CD1c-positive myeloid dendritic cell (primary cell): Measurements from ENCODE around the gene CCL23.
A peak's percentile ranks its signal among the peaks of the same experiment; 100 is the strongest.
"Not testable (repeated sequence)": the region's sequence is repeated elsewhere in the genome, so short reads cannot be mapped to it uniquely, and the experiment has no call there.

Experiments
- DNase-seq: peaks from one replicate; pipeline ENCODE4 v3.0.0-alpha.2; 2016; ENCODE audit errors: extremely low spot score

Gene CCL23, protein sequence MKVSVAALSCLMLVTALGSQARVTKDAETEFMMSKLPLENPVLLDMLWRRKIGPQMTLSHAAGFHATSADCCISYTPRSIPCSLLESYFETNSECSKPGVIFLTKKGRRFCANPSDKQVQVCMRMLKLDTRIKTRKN

DNA sequence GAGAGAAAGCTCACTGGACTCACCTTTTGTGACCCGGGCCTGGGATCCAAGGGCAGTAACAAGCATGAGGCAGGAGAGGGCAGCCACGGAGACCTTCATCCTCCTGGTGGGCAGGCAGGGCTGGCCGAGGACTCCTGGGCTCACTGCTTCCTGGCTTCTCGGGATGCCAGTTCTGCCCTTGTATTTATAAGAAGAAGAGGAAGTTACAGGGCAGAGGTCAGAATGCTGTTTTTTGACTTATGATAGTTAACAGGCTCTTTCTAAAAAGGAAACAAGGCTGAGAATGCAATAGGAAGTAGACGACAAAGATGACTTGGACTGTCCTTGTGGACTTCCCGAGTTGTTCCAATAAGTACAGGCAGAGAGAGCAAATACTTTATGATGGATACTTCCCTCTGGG lies at the start of gene CCL23:
TSS of gene CCL23 (minus strand) at position 174 of the 400 bp plus-strand sequence. CDS start at position 99, 75 bp downstream.
- peak; percentile 65 for DNase-seq

- no peak for DNase-seq
These were observed 48.7 kb upstream of the CCL23 start for GRCh38 chr17:36066365-36066985.

- DNase-seq = no peak
These were observed 46.2 kb upstream of the CCL23 start, which contains the start of gene CCL18 for GRCh38 chr17:36063786-36064541. CCL18 (plus strand) TSS chr17:36064272; CDS start chr17:36064343, 71 bp downstream.

DNA sequence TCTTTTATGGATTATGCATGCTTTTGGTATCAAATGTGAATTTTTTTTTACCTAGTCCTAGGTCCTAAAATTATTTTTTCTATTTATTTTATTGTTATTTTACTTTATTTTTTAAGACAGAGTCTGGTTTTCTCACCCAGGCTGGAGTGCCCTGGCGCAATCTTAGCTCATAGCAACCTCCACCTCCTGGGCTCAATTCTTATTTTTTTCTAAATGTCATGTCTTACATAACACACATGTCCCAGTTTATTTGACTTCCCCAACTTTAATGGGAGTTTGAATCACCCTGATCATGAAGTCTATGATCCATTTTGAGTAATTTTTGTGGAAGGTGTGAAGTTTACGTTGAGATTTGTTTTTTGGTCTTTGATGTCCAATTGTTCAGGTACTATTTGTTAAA lies 43.0 kb upstream of the CCL23 start:
- DNase-seq = peak; percentile 20

- peak; percentile 65 for DNase-seq
These were observed 41.6 kb upstream of the CCL23 start for GRCh38 chr17:36059406-36059805.

- peak; percentile 64 for DNase-seq
These were observed 40.1 kb upstream of the CCL23 start for GRCh38 chr17:36057911-36058310.

DNA sequence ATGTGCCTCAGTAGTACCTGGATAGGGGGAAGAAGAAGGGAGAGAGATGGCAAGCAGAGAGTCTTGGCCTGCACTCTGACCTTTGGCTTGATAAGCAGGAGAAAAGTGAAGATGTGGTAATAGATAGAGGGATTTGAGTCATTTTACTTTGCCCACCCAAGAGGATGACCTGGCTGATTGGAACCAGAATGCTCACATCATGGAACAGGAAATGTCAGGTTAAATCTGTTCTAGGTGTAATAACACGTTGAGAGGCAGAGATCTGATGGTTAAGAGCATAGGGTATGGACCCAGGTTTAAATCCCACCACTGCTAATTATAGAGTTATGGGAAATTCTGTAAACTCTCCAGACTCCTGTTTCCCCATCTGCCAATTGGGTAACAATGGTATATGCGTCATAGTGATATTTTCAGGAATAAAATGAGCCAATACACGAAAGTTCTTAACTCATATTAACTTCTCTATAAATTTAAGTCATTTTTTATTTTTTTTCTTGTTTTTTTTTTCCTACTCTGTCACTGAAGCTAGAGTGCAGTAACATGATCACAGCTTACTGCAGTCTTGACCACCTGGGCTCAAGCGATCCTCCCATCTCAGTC lies 38.2 kb upstream of the CCL23 start:
- peak; percentile 80 for DNase-seq

- DNase-seq = peak; percentile 52
These were observed 37.4 kb upstream of the CCL23 start for GRCh38 chr17:36055171-36055570.

DNA sequence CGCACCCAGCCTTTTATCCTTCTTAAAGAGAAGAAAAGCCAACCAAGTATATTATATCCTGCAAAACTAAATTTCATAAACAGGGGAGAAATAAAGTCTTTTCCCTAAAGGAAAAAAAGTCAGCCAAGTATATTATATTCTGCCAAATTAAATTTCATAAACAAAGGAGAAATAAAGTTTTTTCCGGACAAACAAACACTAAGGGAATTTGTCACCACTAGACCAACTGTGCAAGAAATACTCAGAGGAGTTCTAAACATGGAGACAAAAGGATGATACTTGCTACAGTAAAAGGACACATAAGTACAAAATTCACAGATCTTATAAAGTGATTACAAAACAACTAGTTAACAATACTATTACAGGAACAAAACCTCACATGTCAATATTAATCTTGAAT lies 31.9 kb upstream of the CCL23 start:
- no peak for DNase-seq

- DNase-seq = no peak
These were observed 30.3 kb upstream of the CCL23 start for GRCh38 chr17:36048066-36048465.

GRCh38 chr17:36036235-36036634 lies 18.5 kb upstream of the CCL23 start:
- DNase-seq = peak; percentile 90

DNA sequence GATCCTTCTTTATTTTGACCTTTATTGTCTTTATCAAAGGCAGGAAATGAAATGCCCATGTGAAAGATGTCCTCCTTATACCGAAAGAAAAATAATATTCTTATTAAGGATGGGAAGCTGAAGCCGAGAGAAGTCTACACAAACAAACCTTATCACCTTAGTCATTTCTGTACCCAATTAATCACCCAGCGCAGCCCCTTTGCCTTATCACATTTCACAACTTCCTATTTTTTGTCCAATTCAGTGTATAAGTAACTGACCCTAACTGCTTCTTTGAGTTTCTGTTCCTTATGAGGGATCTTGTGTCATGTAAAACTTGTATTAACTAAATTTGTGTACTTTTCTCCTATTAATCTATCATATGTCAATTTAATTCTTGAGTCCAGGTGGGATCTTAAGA lies 16.4 kb upstream of the CCL23 start:
- peak; percentile 91 for DNase-seq

- no peak for DNase-seq
These were observed 13.2 kb upstream of the CCL23 start for GRCh38 chr17:36030956-36031355.

GRCh38 chr17:36027761-36028160 lies 10.0 kb upstream of the CCL23 start:
- DNase-seq = no peak

GRCh38 chr17:36024106-36024869 lies 6.5 kb upstream of the CCL23 start:
- no peak for DNase-seq

DNA sequence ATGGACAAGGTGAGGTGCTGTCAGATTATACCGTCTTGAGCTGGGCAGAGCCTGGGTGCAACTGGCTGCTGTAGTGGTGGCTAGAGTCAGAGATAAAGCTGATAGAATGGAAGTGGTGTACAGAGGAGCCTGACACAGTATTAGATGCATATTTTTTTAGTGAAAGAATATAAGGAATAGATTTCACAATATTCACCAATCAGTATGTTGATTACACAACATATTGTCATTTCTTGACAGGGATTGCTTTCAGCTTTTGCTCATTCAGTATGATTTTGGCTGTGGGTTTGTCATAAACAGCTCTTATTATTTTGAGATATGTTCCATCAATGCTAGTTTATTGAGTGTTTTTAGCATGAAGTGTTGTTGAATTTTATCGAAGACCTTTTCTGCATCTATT lies 1.7 kb upstream of the CCL23 start:
- DNase-seq = no peak

GRCh38 chr17:36016555-36016954 lies 1.2 kb downstream of the CCL23 start:
- DNase-seq = no peak

DNA sequence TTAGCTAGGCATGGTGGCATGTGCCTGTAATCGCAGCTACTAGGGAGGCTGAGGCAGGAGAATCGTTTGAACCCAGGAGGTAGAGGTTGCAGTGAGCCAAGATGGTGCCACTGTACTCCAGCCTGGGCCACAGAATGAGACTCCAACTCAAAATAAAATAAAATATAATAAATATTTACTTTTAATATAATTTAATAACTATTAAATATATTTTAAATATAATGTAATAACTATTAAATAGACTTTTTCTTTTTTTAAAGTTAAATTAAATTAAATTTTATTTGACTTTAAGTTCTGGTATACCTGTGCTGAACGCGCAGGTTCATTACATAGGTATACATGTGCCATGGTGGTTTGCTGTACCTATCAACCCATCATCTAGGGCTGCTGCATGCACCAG lies 1.9 kb downstream of the CCL23 start:
- DNase-seq = not testable (repeated sequence)

GRCh38 chr17:36014946-36015345 lies 2.8 kb downstream of the CCL23 start:
- DNase-seq = no peak

- no peak for DNase-seq
These were observed 6.6 kb downstream of the CCL23 start for GRCh38 chr17:36011201-36011600.

- DNase-seq = peak; percentile 50
These were observed 8.6 kb downstream of the CCL23 start for GRCh38 chr17:36008998-36009665.
